ENCODE results near the gene CMIP. TPM values are rescaled to one million over a fixed set of nuclear protein-coding genes. Genes with fewer than 3 reads are reported as not detected.
A peak's percentile ranks its signal among the peaks of the same experiment; 100 is the strongest.

Gene CMIP
- total RNA-seq, 1 donor from 2014 or later: 11.1 TPM

GRCh38 chr16:81578636-81579413 is 134.2 kb downstream of the CMIP start:
- no peak for DNase-seq
- no peak for ATAC-seq (ENCODE audit: poor library complexity)
- intact Hi-C loops (cut with DNase I): no loop called here

DNA sequence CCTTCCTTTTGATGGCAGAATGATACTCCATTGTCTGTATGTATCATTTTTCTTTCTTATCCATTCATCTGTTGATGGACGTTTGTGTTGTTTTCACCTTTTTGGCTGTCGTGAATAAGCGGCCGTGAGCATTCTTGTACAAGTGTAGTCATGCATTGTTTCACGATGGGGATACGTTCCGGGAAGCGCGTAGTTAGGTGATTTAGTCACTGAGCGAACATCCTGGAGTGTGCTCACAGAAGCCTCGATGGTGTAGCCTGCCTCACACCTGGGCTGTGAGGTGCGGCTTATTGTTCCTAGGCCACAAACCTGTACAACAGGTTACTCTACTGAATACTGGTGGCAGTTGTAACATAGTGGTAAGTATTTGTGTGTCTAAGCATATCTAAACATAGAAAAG is 136.5 kb downstream of the CMIP start:
- no peak for DNase-seq
- intact Hi-C loops (cut with DNase I): no loop called here

DNA sequence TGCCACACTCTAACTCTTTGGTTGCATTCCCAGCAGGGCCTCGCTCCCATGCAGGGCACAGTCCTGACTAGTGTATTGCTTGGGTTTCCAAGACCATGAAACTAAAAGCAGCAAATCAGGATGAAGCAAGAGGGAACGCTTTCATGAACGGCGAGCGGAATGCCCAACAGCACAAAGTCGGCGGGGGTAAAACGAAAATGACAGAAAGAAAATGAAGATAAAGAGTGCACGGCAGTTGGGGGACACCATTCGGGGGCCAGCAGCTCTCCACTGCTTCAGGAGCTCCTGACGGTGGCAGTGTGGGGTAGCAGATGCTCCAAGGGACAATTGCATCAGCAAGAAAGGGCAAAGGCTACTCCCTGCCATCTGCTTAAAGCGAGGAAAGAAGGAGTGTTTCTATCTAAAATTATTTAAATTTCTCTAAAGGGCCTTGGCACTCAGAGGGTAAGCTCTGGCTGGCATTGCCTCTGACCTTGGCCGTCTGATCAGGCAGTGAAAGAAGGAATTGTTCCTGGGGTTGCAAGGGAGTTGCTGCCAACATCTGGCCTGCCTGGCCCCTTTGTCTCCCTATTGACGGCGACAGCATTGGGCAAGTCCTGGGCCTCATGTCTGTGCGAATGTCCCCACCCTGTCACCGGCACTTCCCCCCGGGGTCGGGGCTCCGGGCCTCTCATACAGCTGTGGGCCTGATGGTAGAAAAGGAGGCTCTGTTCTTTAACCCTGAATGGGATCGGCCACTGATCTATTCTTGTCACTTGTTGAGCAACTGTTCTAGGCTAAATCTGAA is 138.2 kb downstream of the CMIP start:
- intact Hi-C loops (cut with DNase I): no loop called here
- peak; percentile 57 for ATAC-seq (ENCODE audit: poor library complexity)
- DNase-seq: no peak

More for the DNA sequence above, 136.5 kb downstream of the CMIP start:
- no peak for ATAC-seq (ENCODE audit: poor library complexity)

- intact Hi-C loops (cut with DNase I): no loop called here
Observed at GRCh38 chr16:81583893-81584631, 139.5 kb downstream of the CMIP start.

GRCh38 chr16:81585785-81586184 is 141.2 kb downstream of the CMIP start:
- ATAC-seq (ENCODE audit: poor library complexity) (no peak), DNase-seq (no peak)
- intact Hi-C loops (cut with DNase I): no loop called here

More at GRCh38 chr16:81583893-81584631, 139.5 kb downstream of the CMIP start:
- no peak for ATAC-seq (ENCODE audit: poor library complexity)
- DNase-seq: no peak

DNA sequence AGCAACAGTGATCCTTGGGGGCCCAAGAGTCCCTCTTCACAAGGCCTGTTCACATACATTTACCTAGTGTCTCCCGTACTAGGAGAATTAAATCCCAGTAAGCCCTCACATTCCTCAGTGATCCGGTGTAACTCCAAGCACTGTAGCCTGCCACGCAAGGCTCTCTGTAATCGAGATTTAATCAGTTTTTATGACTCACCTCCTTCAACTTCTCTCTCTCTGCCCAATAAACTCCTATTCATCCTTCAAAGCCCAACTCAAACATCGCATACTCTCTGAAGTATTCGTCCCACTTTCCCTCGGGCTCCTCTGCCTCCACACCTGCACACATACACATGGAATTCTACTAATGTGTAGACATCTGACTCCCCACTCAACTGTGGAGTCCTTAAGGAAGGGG is 141.8 kb downstream of the CMIP start:
- no peak for DNase-seq
- intact Hi-C loops (cut with DNase I): no loop called here
- no peak for ATAC-seq (ENCODE audit: poor library complexity)

DNA sequence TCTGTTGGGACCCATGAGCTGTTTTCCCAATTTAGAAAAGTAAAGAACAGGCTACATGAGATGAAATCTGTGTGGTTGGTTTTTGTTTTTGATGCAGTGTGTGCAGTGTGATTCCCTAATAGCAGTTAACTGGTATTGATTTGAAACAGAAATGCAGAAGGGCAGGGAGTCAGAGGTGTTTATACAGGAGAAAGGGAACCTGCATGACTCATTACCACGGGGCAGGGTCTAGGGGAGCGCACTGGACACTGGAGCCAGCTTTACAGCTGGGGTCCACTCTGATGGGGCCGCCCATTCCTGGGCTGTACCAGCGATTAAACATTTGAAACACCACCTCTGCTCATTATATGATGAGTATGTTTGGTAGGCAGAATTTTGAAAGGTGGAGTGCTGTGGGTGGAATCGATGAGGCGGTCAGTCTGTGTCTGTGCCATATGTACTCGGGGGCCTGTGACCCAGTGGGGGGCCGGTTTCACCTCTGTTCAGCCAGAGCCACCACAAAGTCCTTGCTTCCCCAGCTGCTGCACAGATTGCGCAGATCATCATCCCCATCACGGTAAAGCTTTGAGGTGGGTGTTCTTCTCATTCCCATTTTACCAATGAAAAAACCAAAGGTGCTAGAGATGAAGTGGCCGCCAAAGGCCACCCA is 142.5 kb downstream of the CMIP start:
- intact Hi-C loops (cut with DNase I): no loop called here

DNA sequence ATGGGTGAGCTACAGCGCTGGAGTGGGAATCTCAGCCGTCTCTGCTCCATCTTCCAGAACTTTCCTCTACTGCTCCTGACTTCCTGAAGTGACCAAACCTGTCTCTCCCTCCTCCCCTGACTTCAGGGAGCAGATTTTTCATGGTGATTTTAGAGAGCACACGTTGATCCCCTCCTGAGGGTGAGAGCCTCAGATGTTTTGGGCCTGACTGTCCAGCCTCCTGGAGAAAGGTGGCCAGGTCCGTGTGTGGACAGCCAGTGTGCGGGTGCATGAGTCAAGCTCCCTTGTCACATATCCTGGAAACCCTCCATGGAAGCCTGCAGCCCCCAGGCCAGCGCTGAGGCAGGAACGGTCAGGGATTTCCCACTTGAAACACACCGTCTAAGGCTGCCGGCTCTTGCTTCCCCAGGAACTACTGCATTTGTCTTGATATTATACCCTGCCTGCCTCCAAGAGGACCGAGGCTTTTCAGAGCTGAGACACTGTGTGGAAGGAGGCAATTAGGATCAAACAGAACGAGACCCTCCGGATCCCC is 143.1 kb downstream of the CMIP start:
- ATAC-seq (ENCODE audit: poor library complexity) (no peak), DNase-seq (no peak)
- intact Hi-C loops (cut with DNase I): no loop called here

More for the DNA sequence above, 142.5 kb downstream of the CMIP start:
- DNase-seq (no peak), ATAC-seq (ENCODE audit: poor library complexity) (no peak)

- intact Hi-C loops (cut with DNase I): no loop called here
- ATAC-seq (ENCODE audit: poor library complexity) (no peak), DNase-seq (no peak)
Observed at GRCh38 chr16:81588326-81589081, 143.9 kb downstream of the CMIP start.

- ATAC-seq (ENCODE audit: poor library complexity): no peak
- DNase-seq: no peak
- intact Hi-C loops (cut with DNase I): no loop called here
Observed at GRCh38 chr16:81589975-81590650, 145.5 kb downstream of the CMIP start.

DNA sequence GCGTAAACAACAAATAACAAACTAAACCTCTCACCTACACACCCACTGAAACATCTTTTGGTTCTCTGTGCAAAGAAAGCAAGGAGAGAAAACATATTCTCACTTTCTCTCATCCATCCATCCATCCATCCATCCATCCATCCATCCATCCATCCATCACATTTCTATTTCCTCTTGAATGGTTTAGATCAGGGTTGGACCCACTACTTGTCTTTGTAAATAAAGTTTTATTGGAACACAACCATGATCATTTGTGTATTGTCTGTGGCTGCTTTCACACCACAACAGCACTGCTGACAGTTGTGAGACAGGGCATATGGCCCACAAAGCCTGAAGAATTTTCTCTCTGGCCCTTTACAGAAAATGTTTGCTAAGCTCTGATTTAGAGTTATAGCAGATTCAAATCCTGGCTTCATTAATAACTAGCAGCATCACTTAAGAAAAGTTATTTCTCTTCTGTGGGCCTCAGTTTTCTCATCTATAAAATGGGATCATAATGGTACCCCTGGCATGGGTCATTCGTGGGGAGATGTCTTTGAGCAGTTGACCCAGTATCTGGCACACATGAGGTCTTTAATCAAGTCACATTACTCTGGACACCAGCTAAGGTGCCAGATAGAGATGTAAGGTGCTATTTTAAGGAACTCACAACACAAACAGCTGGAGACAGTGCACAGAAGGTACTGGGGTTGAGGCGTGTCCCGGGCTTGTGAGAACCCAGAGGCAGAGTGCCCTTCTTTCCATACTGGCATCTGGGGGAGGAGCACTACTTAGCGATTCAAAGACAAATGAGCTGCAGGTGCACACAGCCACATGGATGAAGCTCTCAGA is 146.3 kb downstream of the CMIP start:
- peak; percentile 71 for ATAC-seq (ENCODE audit: poor library complexity)
- DNase-seq: no peak
- intact Hi-C loops (cut with DNase I): no loop called here

DNA sequence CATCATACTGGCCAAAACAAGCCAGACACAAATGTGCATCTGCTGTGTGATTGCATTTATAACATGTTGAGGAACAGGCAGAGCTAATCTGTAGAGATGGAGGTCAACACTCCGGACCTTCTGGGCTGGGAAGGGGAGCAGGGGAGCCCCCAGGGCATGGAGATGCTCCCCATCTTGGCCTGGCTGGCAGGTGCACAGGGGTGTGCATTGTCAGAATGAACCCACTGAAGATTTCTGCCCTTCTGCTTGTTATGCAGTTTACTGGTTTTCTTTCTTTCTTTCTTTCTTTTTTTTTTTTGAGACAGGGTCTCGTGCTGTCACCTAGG is 146.9 kb downstream of the CMIP start:
- ATAC-seq (ENCODE audit: poor library complexity) (no peak), DNase-seq (no peak)
- intact Hi-C loops (cut with DNase I): no loop called here

DNA sequence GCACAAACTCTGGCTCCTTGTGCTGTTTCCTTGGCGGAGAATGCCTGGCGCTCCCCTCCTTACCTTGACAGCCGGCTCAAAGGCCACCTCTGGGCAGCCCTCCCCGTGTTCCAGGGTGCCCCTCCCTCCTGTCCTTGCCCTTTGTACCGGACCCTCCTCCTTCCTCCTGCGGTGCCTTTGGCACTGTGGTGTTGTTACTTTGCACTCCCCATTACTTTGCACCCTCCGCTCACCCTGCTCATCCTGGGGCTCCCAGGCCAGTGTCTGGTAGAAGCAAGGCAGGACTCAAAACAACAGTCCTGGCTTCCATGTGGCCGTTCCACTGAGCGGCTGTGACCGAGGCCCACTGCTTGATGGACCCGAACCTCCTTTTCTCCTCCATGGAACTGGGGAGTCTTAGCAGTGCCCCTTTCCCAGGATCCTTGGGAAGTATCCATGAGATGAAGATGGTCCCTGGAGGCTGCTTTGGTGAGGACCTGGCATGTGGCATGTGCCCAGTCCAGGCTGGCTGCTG is 147.8 kb downstream of the CMIP start:
- ATAC-seq (ENCODE audit: poor library complexity) (no peak), DNase-seq (no peak)
- intact Hi-C loops (cut with DNase I): no loop called here

GRCh38 chr16:81593481-81593880 is 148.9 kb downstream of the CMIP start:
- intact Hi-C loops (cut with DNase I): no loop called here
- ATAC-seq (ENCODE audit: poor library complexity) (no peak), DNase-seq (no peak)

DNA sequence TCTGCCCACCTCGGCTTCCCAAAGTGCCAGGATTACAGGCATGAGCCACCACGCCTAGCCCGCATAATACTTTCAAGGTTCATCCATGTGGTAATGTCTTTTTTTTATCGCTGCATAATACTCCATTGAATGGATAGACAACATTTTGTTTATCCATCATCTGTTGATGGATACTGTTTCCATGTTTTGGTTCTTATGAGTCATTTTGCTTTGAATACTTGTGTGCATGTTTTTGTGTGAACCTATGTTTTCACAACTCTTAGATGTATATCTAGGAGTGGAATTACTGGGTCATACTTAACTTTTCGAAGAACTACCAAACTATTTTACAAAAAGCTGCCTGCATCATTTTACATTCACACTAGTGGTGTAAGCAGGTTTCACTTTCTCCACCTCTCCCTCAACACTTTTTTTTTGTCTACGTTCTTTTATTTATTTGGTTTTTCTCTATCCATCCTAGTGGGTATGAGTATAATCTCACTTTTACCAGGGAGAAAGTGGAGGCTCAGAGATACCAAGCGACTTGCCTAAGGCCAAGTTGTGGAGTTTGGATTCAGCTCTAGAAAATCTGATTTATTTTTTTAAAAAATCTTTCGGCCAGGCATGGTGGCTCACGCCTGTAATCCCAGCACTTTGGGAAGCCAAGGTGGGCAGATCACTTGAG is 151.2 kb downstream of the CMIP start:
- intact Hi-C loops (cut with DNase I): no loop called here
- ATAC-seq (ENCODE audit: poor library complexity) (no peak), DNase-seq (no peak)

GRCh38 chr16:81597079-81597658 is 152.6 kb downstream of the CMIP start:
- no peak for DNase-seq
- ATAC-seq (ENCODE audit: poor library complexity): no peak
- intact Hi-C loops (cut with DNase I): no loop called here
